Measurements from ENCODE around the gene LENG9.

LENG9 gene

GRCh38 chr19:54418930-54419800 lies 44.4 kb downstream of the LENG9 start:
- no peak for DNase-seq

DNA sequence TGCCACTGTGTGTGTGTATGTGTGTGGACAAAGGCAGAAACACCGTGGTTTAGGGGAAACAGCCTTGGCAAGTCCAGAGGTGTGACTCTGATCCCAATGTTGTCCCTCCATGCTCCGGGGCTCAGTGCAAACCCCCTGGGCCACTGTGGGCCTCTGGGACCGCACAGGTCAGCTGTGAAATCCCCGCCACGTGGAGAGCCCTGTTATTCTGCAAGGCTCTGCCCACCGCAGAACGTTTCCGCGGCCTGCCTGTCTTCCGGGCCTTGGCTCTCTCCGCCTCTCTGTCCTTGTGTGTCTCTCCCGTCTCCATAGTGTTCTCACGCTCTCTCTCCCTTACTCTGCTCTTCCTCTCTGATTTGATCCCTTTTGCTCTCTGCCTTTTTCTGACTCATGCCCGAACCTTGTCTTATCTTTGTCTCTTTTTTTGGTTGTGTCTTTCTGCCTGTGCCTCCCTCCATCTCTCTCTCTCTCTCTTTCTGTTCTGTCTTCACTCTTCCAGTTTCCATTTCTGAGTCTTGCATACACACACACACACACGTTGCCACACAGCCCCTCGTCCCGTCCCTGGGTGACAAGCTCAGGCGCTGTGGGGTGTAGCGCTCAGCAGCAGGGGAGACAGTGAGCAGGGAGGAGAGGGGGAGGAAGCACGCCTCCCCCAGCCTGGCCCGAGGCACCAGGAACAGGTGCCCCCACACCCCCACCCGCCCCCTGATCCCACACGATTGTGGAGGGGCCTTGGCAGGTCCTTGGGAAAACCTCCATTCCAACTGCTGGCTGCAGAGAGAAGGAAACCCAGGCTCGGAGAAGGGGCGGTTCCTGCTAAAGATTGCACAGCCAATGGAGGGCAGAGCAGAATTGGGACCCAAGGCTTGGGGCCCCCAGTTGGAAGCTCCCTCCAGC lies 45.3 kb downstream of the LENG9 start:
- DNase-seq, result no peak

DNA sequence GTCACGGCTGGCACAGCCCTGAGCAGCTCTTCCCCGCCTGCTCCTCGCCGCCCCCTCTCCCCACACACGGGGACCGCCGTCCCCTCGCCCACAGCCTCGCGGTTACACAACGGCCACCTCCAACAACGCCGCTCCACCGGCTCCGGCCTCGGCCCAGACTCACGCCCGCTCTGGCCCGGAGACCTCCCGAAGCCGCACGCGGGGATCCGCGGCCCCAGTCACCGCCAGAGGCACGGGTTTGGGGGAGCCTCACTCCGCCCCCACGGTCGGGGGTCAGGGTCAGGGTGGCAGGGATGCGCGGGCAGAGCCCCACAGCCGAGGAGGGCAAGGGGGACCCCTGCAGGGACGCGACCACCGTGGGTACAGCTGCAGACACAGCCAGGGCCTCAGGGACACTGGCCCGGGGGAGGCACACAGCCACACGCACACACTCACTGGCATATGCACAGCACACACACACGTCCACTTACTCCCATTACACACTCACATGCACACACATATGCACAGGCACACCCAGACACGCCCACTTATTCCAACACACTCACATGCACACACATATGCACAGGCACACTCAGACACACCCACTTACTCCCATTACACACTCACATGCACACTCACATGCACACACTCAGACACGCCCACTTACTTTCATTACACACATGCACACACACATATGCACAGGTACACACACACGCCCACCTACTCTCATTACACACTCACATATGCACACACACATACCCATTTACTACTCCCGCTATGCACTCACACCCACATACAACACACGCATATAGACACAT lies 46.7 kb downstream of the LENG9 start:
- DNase-seq, result no peak

DNA sequence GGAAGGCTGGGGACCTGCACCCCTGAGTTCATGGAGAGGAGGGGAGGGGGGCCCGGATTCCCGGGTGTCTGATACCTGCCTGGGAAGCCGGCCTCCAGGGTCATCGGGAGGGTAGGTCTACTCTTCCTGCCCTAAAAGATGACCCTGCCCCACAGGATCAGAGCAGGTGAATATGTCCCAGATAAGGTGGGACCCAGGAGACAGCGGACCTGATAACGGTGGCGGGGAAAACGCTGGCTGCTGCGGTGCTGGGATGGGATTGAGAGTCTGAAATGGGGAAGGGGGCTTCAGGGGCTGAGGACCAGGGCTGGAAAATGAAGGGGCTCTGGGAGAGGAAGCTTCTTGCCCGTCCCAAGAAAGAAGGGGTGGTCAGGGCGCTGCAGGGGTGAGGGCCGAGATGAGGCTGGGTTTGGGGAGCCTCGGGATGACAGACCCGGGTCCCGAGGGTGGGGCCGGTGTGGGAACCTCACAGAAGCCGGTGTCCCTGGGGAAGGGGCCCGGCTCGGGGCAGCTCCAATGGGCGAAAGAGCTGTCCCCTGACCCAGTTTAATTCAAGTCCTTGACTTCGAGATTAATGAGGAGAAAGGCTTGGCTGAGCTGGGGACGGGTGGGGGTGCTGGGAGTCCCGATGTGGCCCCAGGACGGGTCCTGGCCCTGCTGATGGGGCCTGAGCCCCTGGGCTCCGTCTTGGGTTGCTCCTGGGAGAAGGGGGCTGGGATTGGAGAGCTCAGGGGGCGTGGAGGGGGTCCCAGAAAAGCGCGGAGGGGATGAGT lies 47.5 kb downstream of the LENG9 start:
- DNase-seq, result no peak

- DNase-seq, result no peak
Observed at GRCh38 chr19:54415208-54415900, 48.2 kb downstream of the LENG9 start, which contains the start of gene TTYH1. Gene TTYH1, plus strand, starts transcription at chr19:54415464. Its CDS starts 89 bp downstream, at chr19:54415553.

DNA sequence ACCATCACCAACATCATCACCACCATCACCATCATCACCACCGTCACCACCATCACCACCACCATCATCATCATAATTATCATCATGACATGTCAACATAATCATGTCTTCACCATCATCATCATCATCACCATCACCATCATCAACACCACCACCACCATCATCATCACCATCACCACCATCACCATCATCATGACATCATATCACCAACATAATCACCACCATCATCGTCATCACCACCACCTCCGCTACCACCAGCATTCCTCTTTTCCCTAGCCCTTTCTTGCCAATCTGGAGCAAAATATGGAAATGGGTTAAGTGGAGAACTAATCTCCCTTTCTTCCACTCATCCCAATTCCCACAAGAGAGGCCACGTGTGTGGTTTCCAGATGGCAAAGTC lies 49.4 kb downstream of the LENG9 start:
- DNase-seq, result no peak

- DNase-seq, result no peak
Observed at GRCh38 chr19:54412877-54413276, 50.7 kb downstream of the LENG9 start.

All from DMS53 (cell line).